ENCODE results near the gene PHKG2.

DNA sequence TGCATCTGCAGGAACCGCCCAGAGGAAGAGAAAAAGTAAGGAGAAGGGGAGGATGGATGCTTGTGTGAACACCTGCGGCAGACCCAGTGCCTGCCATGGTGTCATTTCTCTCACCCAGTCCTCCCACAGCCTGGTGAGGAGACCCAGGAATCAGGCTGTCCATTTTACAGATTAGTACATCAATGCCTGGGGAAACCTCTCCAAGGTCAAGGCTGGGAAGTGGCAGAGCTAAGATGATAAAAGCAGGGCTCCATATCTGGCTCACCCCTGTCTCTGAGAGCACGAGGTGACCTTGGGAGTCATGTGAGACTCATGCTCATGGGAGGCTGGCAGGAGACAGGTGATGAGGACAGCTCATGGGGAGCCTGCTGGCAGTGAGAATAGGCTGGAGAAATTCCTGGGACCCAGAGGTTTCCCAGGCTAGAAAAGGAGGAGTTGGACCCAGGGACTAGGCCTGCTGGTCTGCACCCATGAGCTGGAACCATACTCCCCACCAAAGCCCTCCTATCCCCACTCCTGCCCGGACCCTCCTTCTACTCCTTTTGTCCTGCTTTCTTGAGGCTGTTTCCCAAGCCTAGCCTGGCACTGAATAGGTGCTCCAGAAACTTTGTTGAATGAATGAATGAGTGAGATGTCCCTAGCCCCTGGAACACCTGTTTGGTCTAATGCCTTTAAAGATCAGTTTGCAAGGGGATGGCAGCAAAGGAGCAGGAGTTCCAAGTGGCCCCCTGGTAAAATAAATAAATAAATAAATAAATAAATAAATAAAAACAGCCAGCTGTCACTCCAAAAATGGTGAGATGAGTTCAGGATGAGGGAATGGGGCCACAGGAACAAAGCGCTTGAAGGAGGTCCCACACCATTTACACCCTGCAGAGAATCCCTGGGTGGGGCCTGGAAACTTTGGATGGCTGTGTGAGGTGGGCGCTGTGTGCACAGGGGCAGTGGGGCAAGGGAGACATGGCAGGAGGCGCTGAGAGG is 37.2 kb downstream of the PHKG2 start:
- TF ChIP-seq, protein P1, sequence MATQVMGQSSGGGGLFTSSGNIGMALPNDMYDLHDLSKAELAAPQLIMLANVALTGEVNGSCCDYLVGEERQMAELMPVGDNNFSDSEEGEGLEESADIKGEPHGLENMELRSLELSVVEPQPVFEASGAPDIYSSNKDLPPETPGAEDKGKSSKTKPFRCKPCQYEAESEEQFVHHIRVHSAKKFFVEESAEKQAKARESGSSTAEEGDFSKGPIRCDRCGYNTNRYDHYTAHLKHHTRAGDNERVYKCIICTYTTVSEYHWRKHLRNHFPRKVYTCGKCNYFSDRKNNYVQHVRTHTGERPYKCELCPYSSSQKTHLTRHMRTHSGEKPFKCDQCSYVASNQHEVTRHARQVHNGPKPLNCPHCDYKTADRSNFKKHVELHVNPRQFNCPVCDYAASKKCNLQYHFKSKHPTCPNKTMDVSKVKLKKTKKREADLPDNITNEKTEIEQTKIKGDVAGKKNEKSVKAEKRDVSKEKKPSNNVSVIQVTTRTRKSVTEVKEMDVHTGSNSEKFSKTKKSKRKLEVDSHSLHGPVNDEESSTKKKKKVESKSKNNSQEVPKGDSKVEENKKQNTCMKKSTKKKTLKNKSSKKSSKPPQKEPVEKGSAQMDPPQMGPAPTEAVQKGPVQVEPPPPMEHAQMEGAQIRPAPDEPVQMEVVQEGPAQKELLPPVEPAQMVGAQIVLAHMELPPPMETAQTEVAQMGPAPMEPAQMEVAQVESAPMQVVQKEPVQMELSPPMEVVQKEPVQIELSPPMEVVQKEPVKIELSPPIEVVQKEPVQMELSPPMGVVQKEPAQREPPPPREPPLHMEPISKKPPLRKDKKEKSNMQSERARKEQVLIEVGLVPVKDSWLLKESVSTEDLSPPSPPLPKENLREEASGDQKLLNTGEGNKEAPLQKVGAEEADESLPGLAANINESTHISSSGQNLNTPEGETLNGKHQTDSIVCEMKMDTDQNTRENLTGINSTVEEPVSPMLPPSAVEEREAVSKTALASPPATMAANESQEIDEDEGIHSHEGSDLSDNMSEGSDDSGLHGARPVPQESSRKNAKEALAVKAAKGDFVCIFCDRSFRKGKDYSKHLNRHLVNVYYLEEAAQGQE (IDR thresholded peaks at IDR 0.05; ENCODE audit: borderline replicate concordance) = no peak
- TF ChIP-seq, protein P2, sequence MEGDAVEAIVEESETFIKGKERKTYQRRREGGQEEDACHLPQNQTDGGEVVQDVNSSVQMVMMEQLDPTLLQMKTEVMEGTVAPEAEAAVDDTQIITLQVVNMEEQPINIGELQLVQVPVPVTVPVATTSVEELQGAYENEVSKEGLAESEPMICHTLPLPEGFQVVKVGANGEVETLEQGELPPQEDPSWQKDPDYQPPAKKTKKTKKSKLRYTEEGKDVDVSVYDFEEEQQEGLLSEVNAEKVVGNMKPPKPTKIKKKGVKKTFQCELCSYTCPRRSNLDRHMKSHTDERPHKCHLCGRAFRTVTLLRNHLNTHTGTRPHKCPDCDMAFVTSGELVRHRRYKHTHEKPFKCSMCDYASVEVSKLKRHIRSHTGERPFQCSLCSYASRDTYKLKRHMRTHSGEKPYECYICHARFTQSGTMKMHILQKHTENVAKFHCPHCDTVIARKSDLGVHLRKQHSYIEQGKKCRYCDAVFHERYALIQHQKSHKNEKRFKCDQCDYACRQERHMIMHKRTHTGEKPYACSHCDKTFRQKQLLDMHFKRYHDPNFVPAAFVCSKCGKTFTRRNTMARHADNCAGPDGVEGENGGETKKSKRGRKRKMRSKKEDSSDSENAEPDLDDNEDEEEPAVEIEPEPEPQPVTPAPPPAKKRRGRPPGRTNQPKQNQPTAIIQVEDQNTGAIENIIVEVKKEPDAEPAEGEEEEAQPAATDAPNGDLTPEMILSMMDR (IDR thresholded peaks at IDR 0.05; ENCODE audit: poor library complexity, severe bottlenecking) = no peak
- TF ChIP-seq EZH2 (IDR thresholded peaks at IDR 0.05; ENCODE audit: borderline replicate concordance, insufficient read depth, low read length, poor library complexity, severe bottlenecking) = no peak
- TF ChIP-seq SMC3 (conservative IDR thresholded peaks at IDR 0.05; ENCODE audit: poor library complexity) = no peak
- no peak for TF ChIP-seq RAD21 (conservative IDR thresholded peaks at IDR 0.05)
- no peak for TF ChIP-seq MXI1 (conservative IDR thresholded peaks at IDR 0.05; ENCODE audit: poor library complexity, severe bottlenecking)
- no peak for TF ChIP-seq POLR2AphosphoS5 (IDR thresholded peaks at IDR 0.05)

All from neural cell (in vitro differentiated cells).